Panc1 (cell line): ENCODE measurements around the gene TRA2A.

Experiments used
- CTCF ChIP-seq: fragments of 450-650 bp; IDR thresholded peaks from 2 replicates; pipeline ENCODE4 v1.5.1; 2017; ENCODE audit warnings: mild to moderate bottlenecking
- POLR2AphosphoS5 ChIP-seq: IDR thresholded peaks from 2 replicates; pipeline ENCODE4 v1.6.1; 2012; ENCODE audit warnings: mild to moderate bottlenecking, low read depth, low read length, moderate library complexity

GRCh38 chr7:23533238-23533604, 1.4 kb upstream of the TRA2A start:
- TF ChIP-seq CTCF (no peak), POLR2AphosphoS5 (no peak)
